ENCODE results near the gene KRT6B. TPM values are rescaled to one million over a fixed set of nuclear protein-coding genes. Genes with fewer than 3 reads are reported as not detected.

KRT6B gene
- total and polyA plus RNA-seq, 2 of the 8 experiments (the other 6 are each of a cell fraction or from before 2014, with no cell fraction given), result not detected

GRCh38 chr12:52405922-52406385 is 46.0 kb downstream of the KRT6B start, which contains the start of gene KRT82:
KRT82 (minus strand) TSS chr12:52406335; CDS start chr12:52406277, 58 bp downstream.
- Histone ChIP-seq H2BK12ac (ENCODE audit: low read depth, low read length) (no peak within 1 kb of the TSS), H3K79me2 (ENCODE audit: control insufficient read depth in 1 of 2, insufficient read depth in 2 of 2, low read length in 2 of 2) (no peaks in the 10 kb centered on the region), H4K8ac (ENCODE audit: extremely low read depth, insufficient read depth, low read length) (no peak within 1 kb of the TSS), H4K5ac (ENCODE audit: insufficient read length, low read depth, low read length) (no peak within 1 kb of the TSS), H3K23me2 (ENCODE audit: low read depth, low read length) (no peaks in the 10 kb centered on the region), H3K4me3 (ENCODE audit: extremely low read depth in 1 of 4, insufficient read depth in 2 of 4, low read depth in 3 of 4, low read length in 4 of 4) (no peak within 1 kb of the TSS), H3K4me1 (replicated peaks in 1 of 4; ENCODE audit: control insufficient read depth in 3 of 4, insufficient read depth in 4 of 4, low read length in 3 of 4) (peaks cover 0 to 5% (median under 1%) of the 10 kb centered on the region in 4 experiments; a peak in 1 of 7 replicates), H3K9ac (replicated peaks in 1 of 4; ENCODE audit: extremely low read depth in 1 of 4, low read depth in 3 of 4, low read length in 3 of 4) (no peak within 1 kb of the TSS), H2BK120ac (replicated peaks; ENCODE audit: low read depth, low read length) (no peak within 1 kb of the TSS), H3K27me3 (replicated peaks in 1 of 4; ENCODE audit: control insufficient read depth in 3 of 4, extremely low read depth in 1 of 4, insufficient read depth in 3 of 4, low read length in 3 of 4) (no peaks in the 10 kb centered on the region), H3K4ac (replicated peaks; ENCODE audit: insufficient read length, low read depth, low read length) (no peak within 1 kb of the TSS), H3K9me3 (ENCODE audit: insufficient read depth in 2 of 2, low read depth in 1 of 2, low read length in 1 of 2) (peaks cover 2 to 11% of the 10 kb centered on the region in 2 experiments; a peak in 1 of 4 replicates), H4K91ac (replicated peaks; ENCODE audit: insufficient read length, low read length) (no peak within 1 kb of the TSS), H2BK5ac (ENCODE audit: low read depth, low read length) (no peak within 1 kb of the TSS), H3K18ac (ENCODE audit: extremely low read depth, low read length) (no peak within 1 kb of the TSS), H2BK20ac (ENCODE audit: low read length) (no peak within 1 kb of the TSS), H3K79me1 (ENCODE audit: low read depth, low read length) (no peaks in the 10 kb centered on the region), H3K14ac (ENCODE audit: insufficient read length) (no peak within 1 kb of the TSS), H3K4me2 (ENCODE audit: insufficient read depth in 1 of 2, low read depth in 2 of 2, low read length in 2 of 2) (no peak within 1 kb of the TSS), H3K23ac (ENCODE audit: insufficient read length) (no peak within 1 kb of the TSS), H3K27ac (ENCODE audit: low read depth, low read length) (no peak within 1 kb of the TSS), H3K36me3 (ENCODE audit: control insufficient read depth in 2 of 4, insufficient read depth in 4 of 4, low read length in 3 of 4) (no peaks in the 10 kb centered on the region), H2AK5ac (ENCODE audit: low read depth, low read length) (no peak within 1 kb of the TSS; the same call in 1 of the 2 replicates), H3K56ac (replicated peaks; ENCODE audit: insufficient read length, low read depth, low read length) (no peak within 1 kb of the TSS), H2BK15ac (ENCODE audit: low read length) (no peak within 1 kb of the TSS), H4K20me1 (replicated peaks in 1 of 2; ENCODE audit: control insufficient read depth in 1 of 2, insufficient read depth in 2 of 2, low read length in 2 of 2) (no peaks in the 10 kb centered on the region), H2AFZ (ENCODE audit: low read length) (no peak within 1 kb of the TSS)
- ChIA-PET CTCF (ENCODE audit: partially characterized antibody) (interaction anchor here (1.0 to 5.6 kb wide), 6 partner anchors 9 to 473 kb away, joined by 3 to 36 read pairs (median 4); no protein-coding TSS in a partner anchor), POLR2A (ENCODE audit: partially characterized antibody) (no interaction called here)
- no peak for DNase-seq (ENCODE audit: low read depth in 1 of 2, low spot score in 2 of 2)
- WGBS, 2 experiments (ENCODE audit: extremely low coverage in 1 of 2, insufficient coverage in 1 of 2, insufficient read length in 1 of 2, insufficient replicate concordance in 2 of 2, low coverage in 1 of 2, low lambda C conversion rate in 2 of 2, missing lambda C conversion rate in 1 of 2), result 81% methylated on average over 14 of the region's 14 CpGs; no CpG with 5 or more reads in 1 of the 2 experiments
- no peak for FAIRE-seq
- TF ChIP-seq GTF2F1 (IDR thresholded peaks at IDR 0.05; ENCODE audit: borderline replicate concordance, low read depth, low read length) (no peak), CTCF (IDR thresholded peaks at IDR 0.05; ENCODE audit: control extremely low read depth in 1 of 3, insufficient read depth in 1 of 3, low read depth in 1 of 3, low read length in 3 of 3) (no peak), CHD1 (IDR thresholded peaks at IDR 0.05; ENCODE audit: low read depth, low read length) (no peak)
- TF ChIP-seq, protein P1, sequence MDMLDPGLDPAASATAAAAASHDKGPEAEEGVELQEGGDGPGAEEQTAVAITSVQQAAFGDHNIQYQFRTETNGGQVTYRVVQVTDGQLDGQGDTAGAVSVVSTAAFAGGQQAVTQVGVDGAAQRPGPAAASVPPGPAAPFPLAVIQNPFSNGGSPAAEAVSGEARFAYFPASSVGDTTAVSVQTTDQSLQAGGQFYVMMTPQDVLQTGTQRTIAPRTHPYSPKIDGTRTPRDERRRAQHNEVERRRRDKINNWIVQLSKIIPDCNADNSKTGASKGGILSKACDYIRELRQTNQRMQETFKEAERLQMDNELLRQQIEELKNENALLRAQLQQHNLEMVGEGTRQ (IDR thresholded peaks at IDR 0.05; ENCODE audit: low read length), result no peak
